RWPE1 (cell line): ENCODE data around the gene PPP2R2B.

Experiments
- CTCF ChIA-PET: fragments of 350-600 bp; sonication (Branson Sonifier 250); formaldehyde crosslinking; extraction: SDS; loops from one replicate; lab custom pipeline; 2021; lab: Yijun Ruan, JAX
- POLR2A ChIA-PET: fragments of 400-600 bp; formaldehyde crosslinking; extraction: SDS; loops from one replicate; lab custom pipeline; 2020; ENCODE audit warnings: antibody characterized with exemption; ENCODE audit not compliant: low non-redundant PET; lab: Yijun Ruan, JAX
- DNase-seq: peaks from one replicate; pipeline ENCODE4 v3.0.0; 2012; ENCODE audit warnings: low spot score
- H3K27ac ChIP-seq: fragments of 450-650 bp; 2 replicates; pipeline ENCODE4 v1.5.1; 2017
- TF ChIP-seq, protein P1 (sequence below): fragments of 450-650 bp; conservative IDR thresholded peaks from 2 replicates; pipeline ENCODE4 v1.5.1; 2017; ENCODE audit warnings: low read depth, mild to moderate bottlenecking

PPP2R2B gene

DNA sequence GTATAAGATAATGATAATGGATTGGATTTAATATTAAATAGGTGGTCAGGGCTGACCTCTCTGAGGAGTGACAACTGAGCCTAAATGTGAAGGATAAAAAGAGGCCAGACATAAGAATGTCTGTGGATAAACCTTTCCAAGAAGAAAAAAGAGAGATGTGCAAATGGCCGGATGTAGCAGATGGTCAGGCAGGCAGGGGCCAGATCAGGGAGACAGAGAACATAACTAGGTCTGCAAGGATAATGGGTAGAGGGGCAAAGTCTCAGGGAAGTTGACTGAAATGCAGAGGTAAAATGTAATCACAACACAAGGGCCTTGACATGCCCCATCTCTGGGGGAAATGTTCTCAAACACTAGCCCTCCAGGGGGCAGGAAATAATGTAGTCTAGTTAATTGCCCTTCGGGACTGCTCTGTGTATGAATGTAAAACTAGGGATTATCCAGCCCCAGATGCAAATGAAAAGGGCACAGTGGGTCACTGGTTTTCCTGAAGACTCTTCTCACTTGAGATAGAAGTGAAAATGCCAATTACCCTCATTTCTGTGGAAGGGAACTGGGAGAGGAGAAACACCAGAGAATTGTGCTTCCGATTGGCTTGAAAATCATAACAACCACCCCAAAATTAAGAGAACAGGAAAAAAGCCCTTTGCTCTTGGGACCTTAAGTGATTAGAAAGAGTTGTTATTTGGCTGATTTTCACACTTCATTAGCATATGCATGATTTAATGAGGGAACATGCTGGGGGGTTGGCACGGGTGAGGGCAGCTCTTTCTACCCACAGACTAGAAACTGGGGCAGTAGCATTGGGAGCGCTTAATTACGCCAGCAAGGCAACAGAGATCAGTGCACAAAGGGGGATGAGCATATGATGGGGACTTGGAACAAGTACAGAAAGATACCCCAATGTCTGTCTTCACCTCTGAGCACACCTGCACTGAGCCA is 88.6 kb downstream of the PPP2R2B start:
- no peak for DNase-seq
- H3K27ac ChIP-seq: no peak overlapping the region
- CTCF ChIA-PET: no interaction called here

DNA sequence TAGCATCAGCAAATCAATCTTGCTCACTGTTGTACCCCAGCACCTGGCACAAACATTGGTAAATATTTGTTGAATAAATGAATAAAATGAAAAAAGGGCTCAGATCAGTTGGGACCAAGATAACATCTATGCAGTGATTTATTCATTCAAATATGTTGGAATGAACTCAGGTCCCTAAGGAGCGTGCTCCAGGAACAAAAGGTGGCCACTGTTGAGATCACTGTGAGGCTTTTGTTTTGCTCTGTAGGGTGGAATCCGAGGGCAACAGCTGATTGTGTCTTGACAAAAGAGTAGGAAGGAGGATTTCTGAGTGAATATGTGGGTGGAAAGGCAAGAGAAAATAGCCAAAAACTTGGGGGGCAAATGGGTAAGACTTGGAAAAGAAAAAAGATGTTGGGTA is 89.7 kb downstream of the PPP2R2B start:
- TF ChIP-seq, protein P1, sequence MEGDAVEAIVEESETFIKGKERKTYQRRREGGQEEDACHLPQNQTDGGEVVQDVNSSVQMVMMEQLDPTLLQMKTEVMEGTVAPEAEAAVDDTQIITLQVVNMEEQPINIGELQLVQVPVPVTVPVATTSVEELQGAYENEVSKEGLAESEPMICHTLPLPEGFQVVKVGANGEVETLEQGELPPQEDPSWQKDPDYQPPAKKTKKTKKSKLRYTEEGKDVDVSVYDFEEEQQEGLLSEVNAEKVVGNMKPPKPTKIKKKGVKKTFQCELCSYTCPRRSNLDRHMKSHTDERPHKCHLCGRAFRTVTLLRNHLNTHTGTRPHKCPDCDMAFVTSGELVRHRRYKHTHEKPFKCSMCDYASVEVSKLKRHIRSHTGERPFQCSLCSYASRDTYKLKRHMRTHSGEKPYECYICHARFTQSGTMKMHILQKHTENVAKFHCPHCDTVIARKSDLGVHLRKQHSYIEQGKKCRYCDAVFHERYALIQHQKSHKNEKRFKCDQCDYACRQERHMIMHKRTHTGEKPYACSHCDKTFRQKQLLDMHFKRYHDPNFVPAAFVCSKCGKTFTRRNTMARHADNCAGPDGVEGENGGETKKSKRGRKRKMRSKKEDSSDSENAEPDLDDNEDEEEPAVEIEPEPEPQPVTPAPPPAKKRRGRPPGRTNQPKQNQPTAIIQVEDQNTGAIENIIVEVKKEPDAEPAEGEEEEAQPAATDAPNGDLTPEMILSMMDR: no peak
- POLR2A ChIA-PET: no interaction called here
- H3K27ac ChIP-seq: no peak overlapping the region
- CTCF ChIA-PET: interaction anchor here (0.7 kb wide), 1 partner anchor 50 kb away, joined by 4 read pairs; no protein-coding TSS in a partner anchor
- DNase-seq: no peak

More for the DNA sequence above, 88.6 kb downstream of the PPP2R2B start:
- TF ChIP-seq, protein P1: no peak
- POLR2A ChIA-PET: no interaction called here

DNA sequence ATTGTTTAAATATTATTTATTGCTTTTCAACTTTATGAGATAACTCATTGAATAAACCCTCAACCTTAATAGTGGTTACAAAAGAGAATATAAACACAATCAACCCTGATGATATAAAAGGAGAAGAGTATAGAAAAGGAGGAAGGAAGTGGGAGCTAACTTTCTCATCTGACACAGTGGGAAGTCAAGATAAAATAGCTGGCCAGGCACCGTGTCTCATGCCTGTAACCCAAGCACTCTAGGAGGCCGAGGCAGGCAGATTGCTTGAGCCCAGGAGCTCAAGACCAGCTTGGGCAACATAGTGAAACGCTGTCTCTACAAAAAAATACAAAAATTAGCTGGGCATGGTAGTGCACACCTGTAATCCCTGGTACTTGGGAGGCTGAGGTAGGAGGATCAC is 93.5 kb downstream of the PPP2R2B start:
- POLR2A ChIA-PET: no interaction called here
- H3K27ac ChIP-seq: no peak overlapping the region
- no peak for DNase-seq
- TF ChIP-seq, protein P1: no peak
- CTCF ChIA-PET: interaction anchor here (0.5 kb wide), 1 partner anchor 214 kb away, joined by 4 read pairs; no protein-coding TSS in a partner anchor

DNA sequence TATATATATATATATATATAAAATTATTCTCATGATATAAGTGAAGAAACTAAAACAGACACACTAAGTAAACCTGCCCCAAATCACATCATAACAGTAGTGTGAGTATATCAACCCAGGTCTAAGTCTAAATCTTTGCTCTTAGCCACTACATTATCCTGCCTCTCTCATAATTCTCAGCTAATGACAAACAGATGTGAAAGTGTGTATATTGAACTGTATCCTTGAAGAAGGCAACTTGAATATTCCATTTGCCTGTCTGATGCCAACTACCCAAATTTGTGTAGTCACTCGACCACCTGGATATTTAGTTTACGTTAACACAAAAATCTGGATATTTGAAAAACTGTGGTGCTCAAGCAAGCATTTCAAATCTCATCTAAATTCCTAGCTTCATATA is 97.4 kb downstream of the PPP2R2B start:
- CTCF ChIA-PET: no interaction called here
- TF ChIP-seq, protein P1: no peak
- POLR2A ChIA-PET: no interaction called here
- DNase-seq: no peak
- no peak overlapping the region for H3K27ac ChIP-seq

- ChIA-PET CTCF (no interaction called here), POLR2A (no interaction called here)
- no peak for DNase-seq
- H3K27ac ChIP-seq: no peak overlapping the region
- TF ChIP-seq, protein P1: no peak
Measured at GRCh38 chr5:146779211-146779869, 99.2 kb downstream of the PPP2R2B start.

DNA sequence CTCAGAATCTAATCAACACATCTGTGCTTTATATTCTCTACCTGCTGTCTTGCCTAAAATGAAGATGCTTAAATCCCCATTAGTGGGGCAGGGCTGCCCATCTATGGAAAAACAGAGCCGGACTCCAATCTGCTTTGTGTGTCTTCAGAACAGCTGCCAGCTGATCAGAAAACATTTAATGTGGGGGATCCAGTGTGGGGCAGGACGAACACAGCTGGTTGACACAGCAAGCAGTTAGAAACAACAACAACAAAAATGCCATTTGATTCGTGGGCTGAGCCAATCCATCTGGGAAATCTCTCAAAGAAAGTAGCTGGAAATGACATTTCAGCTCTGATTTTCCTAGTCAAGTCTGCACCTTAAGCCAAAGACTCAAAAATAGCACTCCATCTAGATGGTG is 99.8 kb downstream of the PPP2R2B start:
- CTCF ChIA-PET: no interaction called here
- POLR2A ChIA-PET: no interaction called here

More for the DNA sequence above, 99.8 kb downstream of the PPP2R2B start:
- DNase-seq: no peak
- no peak overlapping the region for H3K27ac ChIP-seq
- TF ChIP-seq, protein P1: no peak
